Fibroblast of skin of right biceps (primary cell): ENCODE data around the gene SEMA3D.

ENCODE experiments used
- DNase-seq: peaks from one replicate; pipeline ENCODE4 v3.0.0-alpha.2; 2013

Gene SEMA3D

DNA sequence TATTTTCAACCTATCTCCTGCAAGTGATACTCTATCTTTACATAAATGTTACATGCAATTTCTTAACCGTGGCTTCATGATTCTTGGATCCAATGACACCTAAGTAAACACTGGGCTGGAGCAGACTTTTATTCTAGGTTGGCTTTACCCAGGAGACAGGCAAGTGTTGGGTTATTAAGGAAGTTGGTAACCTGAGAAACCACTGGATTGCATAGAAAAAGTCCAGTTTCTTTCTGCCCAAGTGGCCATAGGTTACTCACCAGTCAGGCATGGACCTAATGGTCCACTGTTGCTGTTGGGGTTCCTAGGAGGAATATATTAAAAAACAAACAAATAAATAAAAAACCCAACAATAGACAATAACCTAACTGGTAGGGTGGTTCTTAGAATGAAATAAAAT, 112.8 kb downstream of the SEMA3D start:
- no peak for DNase-seq

DNA sequence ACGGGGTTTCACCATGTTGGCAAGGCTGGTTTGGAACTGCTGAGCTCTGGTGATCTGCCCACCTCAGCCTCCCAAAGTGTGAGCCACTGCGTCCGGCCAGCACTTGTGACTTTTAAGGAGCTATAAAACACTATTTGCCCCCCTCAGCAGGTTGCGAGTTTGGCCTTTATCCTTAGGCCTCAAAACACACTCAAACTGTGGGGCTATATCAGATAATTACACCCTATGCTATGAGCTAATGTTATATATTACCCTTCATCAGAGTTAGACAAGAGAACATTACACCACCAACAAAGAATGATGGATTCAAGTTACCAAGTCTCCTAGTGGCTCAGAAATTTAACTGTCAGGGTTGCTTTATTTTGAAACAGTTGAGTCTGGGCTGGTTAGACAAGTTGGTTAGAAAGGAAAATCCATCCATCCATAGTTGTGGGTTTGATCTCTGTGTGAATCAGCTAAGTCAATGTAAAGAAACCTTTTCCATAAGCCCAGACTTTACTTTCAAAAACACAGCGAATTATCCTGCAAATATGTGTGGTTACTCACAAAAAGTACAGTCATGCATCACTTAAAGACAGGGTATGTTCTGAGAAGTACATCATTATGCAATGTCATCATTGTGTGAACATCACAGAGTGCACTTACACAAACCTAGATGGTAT, 115.8 kb downstream of the SEMA3D start:
- peak; percentile 96 for DNase-seq

DNA sequence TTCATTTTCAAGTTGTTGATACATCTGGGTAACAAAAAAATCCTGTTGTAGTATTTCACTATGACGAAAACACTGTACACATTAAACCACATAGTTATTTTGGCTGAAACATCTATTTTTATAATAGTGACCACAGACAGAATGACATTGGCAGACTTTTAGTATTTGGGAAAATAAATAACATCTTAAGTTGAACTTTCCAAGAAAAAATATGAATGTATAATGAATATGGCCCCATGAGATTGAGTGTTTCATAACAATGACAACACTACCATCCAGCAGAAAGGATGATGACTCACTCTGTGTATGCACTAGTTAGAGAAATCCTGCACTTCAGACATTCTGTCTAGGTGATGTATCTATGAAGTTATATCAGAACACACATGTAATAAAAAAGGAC, 118.1 kb downstream of the SEMA3D start:
- peak; percentile 89 for DNase-seq

DNA sequence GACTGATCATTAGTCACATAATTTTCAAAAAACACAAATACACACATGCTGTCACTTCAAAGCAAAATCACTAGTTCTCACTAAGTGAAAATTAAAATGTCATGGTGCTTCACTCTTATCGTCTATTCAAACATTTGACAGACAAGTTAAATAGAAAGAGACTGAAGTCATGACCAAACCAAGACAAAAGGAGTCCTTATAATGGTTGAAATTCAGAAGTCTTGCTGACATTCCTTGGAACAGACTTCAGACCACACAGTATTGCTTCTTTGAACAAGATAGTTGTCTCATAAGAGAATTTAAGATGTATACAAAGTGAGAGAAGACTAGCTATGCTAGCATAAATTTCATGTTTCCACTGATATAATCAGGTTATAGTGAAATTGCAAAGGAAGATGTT, 119.5 kb downstream of the SEMA3D start:
- no peak for DNase-seq

DNA sequence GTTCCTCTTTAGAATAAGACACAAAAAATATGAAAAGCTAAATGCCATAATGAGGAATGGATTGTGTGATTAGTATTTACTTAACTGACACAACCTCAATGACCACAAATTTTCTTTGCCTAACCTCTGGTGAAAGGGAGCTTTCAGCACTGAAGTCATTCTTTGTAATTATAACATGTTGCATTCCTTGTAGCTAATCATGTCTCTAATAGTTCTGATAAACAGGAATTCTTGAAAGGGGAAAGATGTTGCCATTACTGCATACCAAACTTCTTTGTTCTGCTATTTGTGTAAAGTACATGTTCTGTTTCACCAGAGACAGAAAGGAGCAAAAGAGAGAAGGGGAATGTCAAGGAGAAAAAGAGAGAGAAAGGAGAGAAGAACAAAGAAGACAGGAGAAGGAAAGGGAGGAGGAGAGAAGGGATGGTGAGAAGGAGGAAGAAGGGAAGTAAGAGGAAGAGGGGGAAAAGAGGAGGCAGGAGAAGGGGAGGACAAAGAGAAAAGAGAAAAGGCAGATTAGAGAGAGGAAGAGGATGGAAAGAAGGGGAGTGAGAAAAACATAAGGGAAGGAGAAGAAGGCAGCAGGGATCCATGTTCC, 120.9 kb downstream of the SEMA3D start:
- DNase-seq = peak; percentile 49

DNA sequence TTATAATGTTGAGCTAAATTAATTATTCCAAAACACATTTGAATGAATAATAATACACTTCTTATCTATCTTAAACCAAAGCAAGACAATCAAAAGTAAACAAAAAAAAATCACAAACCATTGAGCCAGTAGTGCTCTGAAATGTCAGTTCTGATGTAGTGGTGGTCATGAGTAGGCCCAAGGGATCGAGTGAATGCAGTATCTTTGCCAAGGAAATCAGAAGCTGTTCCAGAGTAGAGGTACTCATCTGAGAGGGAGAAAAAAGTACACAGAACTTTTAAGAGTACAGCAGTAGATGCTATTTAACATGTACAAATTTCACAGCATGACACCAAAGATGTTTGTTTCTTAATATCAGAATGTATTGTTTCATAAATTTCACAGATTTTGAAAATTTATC, 121.5 kb downstream of the SEMA3D start:
- DNase-seq = peak; percentile 67

DNA sequence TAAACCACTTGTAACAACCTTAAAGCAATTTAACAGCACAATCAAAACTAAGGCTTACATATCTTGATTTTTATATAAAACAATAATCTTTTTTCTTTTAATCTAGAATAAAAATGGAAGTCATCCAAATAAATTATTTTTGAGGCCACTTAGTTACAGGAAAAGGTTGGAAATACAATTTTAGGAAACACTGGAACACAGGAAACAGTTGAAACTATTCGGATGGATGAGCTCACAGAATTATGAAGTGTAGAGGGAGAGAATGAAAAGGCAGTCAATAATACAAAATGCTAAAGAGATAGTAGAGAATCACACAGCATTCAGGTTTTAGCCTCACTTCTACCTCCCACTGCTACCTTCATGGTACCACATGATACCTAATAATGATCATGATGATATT, 124.2 kb downstream of the SEMA3D start:
- no peak for DNase-seq

DNA sequence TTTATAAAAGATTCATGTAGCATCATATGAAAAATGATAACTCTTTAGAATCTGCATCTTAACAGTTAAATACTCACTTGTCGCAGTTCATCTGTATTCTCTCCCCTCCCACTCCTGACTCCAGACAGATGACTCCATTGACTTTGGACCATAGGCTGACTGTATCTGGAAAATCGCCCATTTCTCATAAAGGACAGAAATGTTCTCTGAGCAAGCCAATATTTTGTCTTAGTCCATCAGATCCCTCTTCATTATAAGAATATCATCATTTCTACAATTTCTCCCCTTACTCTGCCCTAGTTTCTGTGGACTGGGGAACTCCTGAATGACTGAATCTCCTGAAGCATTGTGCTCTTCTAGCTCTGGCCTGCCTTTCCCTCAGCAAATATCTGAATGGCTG, 125.4 kb downstream of the SEMA3D start:
- DNase-seq = peak; percentile 27

DNA sequence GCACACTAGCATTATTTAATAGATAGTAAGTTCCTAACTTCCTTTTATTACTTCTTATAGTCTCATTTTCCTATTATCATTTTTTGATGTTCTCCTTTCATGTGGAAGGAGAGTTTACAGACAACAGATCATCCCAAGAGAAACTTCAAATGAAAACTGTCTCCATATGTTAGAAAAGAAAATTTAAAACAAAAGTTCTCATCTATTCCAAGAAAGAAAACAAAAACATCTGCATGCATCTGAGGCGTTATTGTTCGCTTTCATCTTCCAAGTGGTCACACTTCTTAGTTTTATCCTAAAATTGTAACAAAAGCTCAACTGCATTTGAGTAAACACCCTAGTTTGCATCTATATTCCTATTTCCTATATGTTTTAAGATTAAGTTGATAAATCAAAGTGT, 126.2 kb downstream of the SEMA3D start:
- no peak for DNase-seq

DNA sequence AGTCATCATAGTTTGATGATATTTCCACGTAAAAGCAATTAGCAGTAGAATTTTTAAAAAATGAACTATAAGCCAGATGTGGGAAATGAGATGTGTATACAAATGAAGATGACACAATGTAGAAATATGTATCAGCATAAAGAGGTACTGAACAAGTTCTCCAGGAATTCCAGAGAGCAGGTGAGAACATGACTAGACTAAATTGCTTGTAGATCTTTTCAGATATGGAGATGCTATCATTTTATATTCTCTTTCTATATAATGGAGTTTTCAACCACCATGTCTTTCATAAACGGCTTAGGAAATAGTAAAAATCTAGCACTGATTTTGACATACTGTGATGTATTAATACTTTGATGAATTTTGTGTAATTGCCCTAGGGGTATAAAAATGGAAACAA, 130.9 kb downstream of the SEMA3D start:
- no peak for DNase-seq

DNA sequence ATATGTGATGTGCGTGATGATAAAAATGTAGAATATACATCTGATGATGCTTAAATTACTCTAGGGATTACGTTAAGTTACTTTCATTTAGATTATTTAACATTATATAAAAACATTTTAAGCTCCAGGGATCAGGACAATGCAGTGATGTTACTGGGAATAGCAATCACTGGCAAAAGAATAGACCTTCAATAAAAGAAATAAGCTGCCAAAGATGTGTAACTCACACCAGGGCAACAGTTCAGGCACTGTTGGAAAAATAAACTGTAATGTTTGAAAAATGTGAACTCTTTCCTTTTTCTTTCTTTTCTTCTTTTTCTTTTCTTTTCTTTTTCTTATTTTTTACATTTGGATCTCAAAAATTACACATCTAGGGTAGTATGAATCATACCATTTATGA, 131.7 kb downstream of the SEMA3D start:
- DNase-seq = no peak

DNA sequence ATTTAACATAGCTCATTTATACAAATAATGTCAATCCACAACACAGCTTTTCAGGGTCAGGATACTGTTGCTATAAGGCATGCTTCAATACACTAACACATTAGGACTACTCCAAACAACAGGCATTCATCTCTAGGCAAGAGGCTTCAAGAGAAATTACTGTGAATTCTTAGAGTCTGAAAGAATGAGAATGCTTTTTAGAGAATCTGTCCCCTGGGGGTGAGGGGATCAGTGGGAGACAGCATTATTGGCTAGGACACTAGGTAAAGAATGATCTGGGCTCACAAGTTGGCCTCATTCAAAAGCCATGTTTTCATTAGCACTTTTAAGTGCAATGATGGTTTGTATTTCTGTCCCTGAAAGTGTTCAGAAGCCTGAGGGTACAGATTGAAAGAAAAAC, 132.6 kb downstream of the SEMA3D start:
- DNase-seq = no peak

DNA sequence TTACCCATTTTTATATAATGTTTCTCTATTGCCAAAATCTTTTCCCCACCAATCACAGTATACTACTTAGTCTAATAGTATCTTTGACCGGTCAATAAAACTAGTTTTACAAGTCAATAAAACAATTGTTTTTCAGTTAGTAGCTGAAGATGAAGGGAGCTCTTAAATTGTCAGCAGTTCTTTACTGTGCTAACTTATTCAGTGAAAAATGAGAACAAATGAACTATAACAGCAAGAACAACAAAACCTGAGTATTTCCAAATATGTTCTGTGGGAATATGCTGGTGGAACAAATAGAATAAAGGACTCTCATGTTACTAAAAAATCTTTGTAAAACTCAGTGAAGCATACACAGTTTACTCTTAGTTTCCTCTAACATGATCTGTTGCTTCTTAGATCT, 134.0 kb downstream of the SEMA3D start:
- no peak for DNase-seq

DNA sequence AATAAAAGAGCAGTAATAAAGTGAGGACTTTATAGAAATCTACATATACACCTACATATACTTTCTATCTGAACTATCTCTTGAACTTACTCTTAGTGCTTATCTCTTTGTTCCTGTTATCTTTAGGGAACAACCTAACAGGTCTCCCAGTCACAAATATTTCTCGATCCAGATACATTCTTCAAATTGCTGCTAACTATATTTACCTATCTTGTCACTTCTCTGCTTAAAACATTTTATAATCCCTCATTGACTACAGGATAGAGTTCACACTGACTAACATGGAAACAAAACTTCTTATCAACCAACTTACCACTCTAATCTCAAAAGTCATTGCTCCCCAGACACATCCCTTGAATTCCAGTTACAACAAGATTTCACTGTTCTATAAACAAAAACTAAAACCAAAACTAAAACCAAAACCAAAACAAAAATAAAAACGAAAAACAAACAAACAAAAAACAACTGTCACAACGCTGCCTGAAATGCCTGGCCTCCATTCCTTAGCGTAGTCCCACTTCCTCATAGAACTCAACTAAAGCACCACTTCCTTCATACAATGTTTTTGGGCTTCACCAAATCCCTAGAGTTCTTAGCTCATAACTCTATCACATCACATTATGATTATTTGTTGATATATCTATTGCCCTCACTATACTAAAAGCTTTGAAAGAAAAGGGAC, 134.7 kb downstream of the SEMA3D start:
- no peak for DNase-seq

DNA sequence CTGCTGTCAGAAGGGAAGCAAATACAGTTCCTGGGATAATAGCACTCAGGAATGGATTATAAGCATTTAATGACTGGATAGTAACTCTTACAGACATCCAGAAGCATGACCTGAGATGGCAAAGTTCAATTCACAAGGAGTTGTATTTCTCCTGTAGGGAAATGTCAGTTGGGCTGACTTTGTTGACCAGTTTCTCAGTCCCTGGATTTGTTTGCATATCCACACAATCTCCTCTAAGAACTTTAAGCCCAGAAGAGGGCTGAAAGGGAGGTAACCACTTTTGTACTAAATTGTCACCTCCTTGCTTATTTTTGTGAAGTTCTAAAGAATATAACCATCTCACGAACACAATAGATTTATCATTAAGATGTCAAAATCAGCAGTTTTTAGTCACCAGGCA, 140.3 kb downstream of the SEMA3D start:
- DNase-seq = no peak

DNA sequence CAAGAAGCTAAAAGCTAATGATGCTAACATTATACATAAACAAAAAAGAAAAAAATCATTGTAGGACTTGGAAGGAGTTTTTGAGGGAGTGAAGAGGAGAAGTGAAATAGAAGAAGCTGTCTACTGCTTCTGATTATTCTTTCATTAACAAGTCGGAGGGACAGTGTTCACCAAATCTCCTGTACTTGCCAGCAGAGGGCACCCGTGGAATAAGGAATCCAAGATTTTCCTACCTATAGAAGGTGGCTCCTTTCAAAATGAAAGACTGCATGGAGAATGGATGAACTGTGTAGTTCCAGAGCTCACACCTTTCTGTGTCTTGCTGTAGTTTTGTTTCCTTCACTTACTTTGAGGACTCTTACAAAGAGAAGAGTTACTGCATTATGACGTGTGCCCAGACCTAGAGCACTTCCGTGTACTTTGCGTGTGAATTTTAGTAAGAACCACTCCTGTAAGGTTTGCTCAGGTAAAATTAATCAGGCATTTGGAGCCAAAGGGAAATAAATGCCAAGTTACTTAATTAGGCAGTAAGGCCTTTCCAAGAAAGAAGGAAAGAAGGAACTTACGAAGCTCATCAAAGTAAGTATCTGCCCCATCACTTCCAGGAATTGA, 145.1 kb downstream of the SEMA3D start:
- peak; percentile 67 for DNase-seq

DNA sequence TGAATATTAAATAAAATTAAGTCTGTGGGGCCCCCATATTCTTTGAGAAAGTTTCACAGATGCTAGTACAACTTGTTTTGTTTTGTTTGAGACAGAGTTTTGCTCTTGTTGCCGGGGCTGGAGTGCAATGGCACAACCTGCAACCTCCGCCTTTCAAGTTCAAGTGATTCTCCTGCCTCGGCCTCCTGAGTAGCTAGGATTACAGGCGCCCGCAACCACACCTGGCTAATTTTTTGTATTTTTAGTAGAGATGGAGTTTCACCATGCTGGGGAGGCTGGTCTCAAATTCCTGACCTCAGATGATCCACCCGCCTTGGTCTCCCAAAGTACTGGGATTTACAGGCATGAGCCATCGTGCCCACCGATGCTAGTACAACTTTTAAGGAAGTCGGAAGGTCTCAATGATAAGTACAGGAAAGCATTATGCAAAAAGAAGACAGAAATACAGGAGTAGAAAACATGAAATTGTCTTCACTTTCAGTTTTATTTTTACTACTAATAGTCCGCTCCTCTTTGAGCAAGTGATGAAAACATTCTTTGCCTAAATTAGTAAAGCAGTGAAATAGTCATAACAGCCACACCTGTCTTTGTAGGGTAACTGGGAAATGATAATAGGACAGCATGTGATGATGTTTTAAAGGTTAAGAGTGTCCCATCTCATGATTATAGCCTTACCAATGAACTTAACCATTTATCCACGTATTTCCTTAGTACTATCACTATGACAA, 147.5 kb downstream of the SEMA3D start:
- no peak for DNase-seq

DNA sequence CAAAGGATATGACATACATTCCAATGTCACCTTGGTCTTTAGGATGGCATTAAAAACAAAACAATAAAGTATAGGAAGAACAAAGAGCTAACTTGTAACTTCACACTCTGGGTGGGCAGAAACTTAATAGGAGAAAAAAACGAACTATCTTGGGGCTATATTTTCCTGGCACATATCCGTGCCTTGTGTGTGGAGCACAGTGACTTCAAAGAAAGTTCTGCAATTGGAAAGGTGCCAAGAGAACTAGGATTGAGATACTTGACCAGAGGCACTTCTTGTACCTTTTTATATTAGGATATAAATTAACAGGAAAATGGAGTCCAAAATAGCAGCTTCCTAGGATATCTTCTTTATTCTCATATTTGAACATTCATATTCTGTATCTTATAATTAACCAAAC, 148.4 kb downstream of the SEMA3D start:
- DNase-seq = no peak

DNA sequence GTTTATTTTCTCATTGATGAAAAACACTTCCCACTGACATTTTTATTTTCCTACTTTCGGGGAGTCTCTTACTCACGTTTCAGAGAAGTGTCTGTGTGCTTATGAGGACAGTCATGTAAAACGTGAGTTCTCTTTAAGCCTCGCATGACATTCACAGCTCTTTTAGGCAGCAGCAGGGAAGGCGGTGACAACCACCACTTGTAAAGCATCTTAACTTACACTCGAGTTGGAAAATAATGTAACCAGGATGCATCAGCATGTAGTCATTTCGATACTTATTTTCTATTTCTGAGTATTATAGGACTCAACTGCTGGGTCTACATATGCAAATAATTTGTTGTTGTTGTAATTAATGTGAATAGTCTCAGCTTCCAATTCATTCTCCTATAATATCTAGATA, 153.6 kb downstream of the SEMA3D start:
- DNase-seq = peak; percentile 9

DNA sequence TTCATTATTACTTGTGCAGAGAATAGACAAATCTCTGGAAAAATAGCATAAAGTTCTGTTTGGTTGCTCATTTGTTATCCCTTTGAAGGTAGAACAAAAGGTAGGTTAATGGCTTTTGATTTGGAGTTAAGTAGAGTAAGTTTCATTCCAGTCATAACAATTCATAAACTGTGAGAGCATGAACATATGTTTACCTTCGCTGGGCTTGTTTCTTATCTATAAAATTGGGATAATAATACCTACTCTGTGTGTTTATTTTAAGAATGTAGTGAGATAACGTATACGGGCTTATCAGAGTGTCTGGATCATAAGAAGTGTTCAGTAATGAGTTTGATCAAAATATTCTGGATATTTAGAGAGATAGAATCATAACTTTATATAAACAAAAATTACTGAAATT, 155.4 kb downstream of the SEMA3D start:
- DNase-seq = no peak

DNA sequence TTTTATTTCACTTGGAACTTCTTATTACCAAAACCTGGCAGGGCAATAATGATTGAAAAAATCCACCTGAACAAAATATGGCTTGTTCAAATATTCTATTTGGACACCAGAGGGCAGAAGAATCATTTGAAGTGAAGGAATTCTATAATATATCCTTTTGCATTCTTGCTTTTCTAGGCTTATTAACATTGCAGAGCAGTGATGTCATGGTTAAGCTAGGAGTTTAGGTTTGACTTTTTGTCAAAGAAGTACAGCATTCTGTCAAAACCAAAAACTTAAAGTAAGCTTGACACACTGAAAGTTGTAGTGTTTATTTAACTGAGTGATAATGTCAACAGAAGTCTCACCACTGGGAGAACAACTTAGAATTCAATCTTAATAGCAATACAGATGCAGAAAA, 156.0 kb downstream of the SEMA3D start:
- DNase-seq = peak; percentile 79

DNA sequence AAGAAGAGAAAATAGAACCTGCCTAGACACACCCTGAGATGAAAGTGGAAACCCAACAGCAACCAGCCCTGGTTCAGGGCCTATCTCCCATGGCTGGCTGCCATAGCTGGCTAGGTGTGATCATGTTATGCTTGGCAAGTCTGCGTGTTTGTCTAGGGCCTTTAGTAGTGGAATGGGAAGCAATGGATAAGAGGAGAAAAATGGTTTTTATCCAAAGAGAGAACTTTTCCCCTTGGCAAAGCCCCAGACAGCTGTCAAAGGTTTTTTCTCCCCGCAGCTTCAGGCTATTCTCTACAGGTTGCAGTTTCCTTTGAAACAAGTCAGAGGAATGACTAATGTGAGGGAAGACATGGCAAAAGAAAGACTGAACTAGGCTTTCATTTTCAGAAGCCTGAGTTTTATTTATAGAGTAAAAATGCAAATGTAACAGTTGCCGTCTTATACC, 161.5 kb downstream of the SEMA3D start:
- no peak for DNase-seq

DNA sequence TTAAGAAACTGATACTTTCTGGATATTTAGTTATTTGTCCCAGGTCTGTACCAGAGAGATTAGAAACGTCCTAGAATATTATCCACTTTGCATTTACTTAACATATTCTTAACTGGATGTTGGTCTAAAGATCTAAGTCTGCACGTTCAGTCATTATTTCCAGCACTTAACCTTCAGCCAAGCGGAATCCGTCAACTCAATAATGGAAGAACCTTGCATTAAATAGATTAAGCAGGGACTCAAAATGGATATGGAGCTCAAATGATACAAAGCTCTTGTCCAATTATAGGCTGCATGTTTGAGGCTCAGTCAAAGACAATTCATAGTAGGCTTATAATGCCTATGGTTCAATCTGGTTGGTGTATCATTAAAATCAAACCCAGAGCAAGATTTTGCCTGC, 162.9 kb downstream of the SEMA3D start:
- DNase-seq = no peak
